GM20000 (cell line): ENCODE results near the gene DPYSL3.

ENCODE experiments used
- DNase-seq: peaks from one replicate; pipeline ENCODE4 v3.0.0; 2012; ENCODE audit warnings: low spot score
- CTCF ChIP-seq: IDR thresholded peaks from 2 replicates; pipeline ENCODE4 v1.5.1; 2012; ENCODE audit warnings: mild to moderate bottlenecking, control low read depth; ENCODE audit errors: extremely low read depth, missing control alignments

The DPYSL3 gene

GRCh38 chr5:147408980-147409379 lies 100.9 kb downstream of the DPYSL3 start:
- TF ChIP-seq CTCF, result no peak
- DNase-seq, result no peak

GRCh38 chr5:147407094-147407681 lies 102.7 kb downstream of the DPYSL3 start:
- DNase-seq, result no peak
- TF ChIP-seq CTCF, result no peak

GRCh38 chr5:147406636-147407035 lies 103.2 kb downstream of the DPYSL3 start:
- DNase-seq, result no peak
- TF ChIP-seq CTCF, result no peak

- no peak for DNase-seq
- no peak for TF ChIP-seq CTCF
Measured at GRCh38 chr5:147404706-147405105, 105.2 kb downstream of the DPYSL3 start.

- peak; percentile 31 for DNase-seq
- no peak for TF ChIP-seq CTCF
Measured at GRCh38 chr5:147403651-147404640, 105.9 kb downstream of the DPYSL3 start.

GRCh38 chr5:147400881-147401280 lies 109.0 kb downstream of the DPYSL3 start:
- DNase-seq, result no peak
- no peak for TF ChIP-seq CTCF

GRCh38 chr5:147400126-147400809 lies 109.6 kb downstream of the DPYSL3 start:
- DNase-seq, result no peak
- no peak for TF ChIP-seq CTCF
